Prostate gland (tissue), 2 donors: Measurements from ENCODE around the gene DENND1B. TPM values are rescaled to one million over a fixed set of nuclear protein-coding genes. Genes with fewer than 3 reads are reported as not detected.

ENCODE experiments used
- DNase-seq: peaks from one replicate; pipeline ENCODE4 v3.0.0-alpha.2; 2019; ENCODE audit warnings: low spot score
- H3K27ac ChIP-seq, 2 donors: fragments of 200-600 bp; sonication (generic); 2 replicates each; pipeline ENCODE4 v1.5.1; 2017 to 2019
- H3K27me3 ChIP-seq: fragments of 200-600 bp; sonication (generic); replicated peaks from 2 replicates; pipeline ENCODE4 v1.5.1; 2019; ENCODE audit not compliant: insufficient read depth
- H3K36me3 ChIP-seq, 2 donors: fragments of 200-600 bp; sonication (generic); 1 replicate in 1 of 2; 2 replicates in 1 of 2; pipeline versions ENCODE4 v1.5.1 to v1.8.1; 2017 to 2019
- H3K4me1 ChIP-seq: fragments of 200-600 bp; sonication (generic); replicated peaks from 2 replicates; pipeline ENCODE4 v1.5.1; 2019
- H3K4me3 ChIP-seq, 2 donors: fragments of 200-600 bp; sonication (generic); 2 replicates each; pipeline ENCODE4 v1.5.1; 2017 to 2019
- H3K9me3 ChIP-seq: fragments of 200-600 bp; sonication (generic); 2 replicates; pipeline ENCODE4 v1.5.1; 2017
- CTCF ChIP-seq, 4 experiments: fragments of 200-600 bp in 2 of 4; fragments of 450-650 bp in 2 of 4; sonication (generic) in 2 of 4; IDR thresholded peaks; 1 replicate in 3 of 4; 2 replicates in 1 of 4; pipeline ENCODE4 v1.5.1; 2016 to 2019; ENCODE audit warnings: antibody characterized with exemption in 4 of 4, mild to moderate bottlenecking in 2 of 4, moderate library complexity in 2 of 4
- POLR2A ChIP-seq: fragments of 450-650 bp; IDR thresholded peaks from one replicate; pipeline ENCODE4 v1.6.1; 2016; ENCODE audit warnings: antibody characterized with exemption, mild to moderate bottlenecking
- POLR2AphosphoS5 ChIP-seq: sonication (generic); formaldehyde crosslinking; IDR thresholded peaks from one replicate; pipeline ENCODE4 v1.6.1; 2017; ENCODE audit warnings: antibody characterized with exemption
- WGBS: methylation state at CpG from one replicate; pipeline ENCODE4 v1.1.5; 2018; 5-methylcytosine and 5-hydroxymethylcytosine counted together
- intact Hi-C: fragments of 100-400 bp; cut with DNase I; formaldehyde crosslinking; loops from one replicate; pipeline ENCODE4 v1.14.2; 2022
- total RNA-seq, 2 donors: library from RNA; depleted of rRNA; stranded (reverse); fragments of >200 nt; gene quantifications; one replicate each; pipeline ENCODE4 v1.1.0, GENCODE V29; 2016

The DENND1B gene
- total RNA-seq, 2 donors from 2014 or later = 13.5 to 14.1 TPM

GRCh38 chr1:197810812-197811211 lies 35.5 kb upstream of the DENND1B start:
- intact Hi-C loops = no loop called here
- Histone ChIP-seq H3K4me3 (no peak overlapping the region), H3K27ac (no peak overlapping the region), H3K27me3 (no peaks in the 10 kb centered on the region), H3K4me1 (no peaks in the 10 kb centered on the region), H3K36me3 (no peaks in the 10 kb centered on the region), H3K9me3 (no peaks in the 10 kb centered on the region)
- TF ChIP-seq CTCF (IDR thresholded peaks at IDR 0.05) (no peak), POLR2A (no peak), POLR2AphosphoS5 (no peak)
- WGBS = 55% methylated on average over 4 of the region's 4 CpGs
- no peak for DNase-seq

GRCh38 chr1:197808880-197809279 lies 33.6 kb upstream of the DENND1B start:
- TF ChIP-seq CTCF (IDR thresholded peaks at IDR 0.05) = no peak
- TF ChIP-seq POLR2AphosphoS5 = no peak
- TF ChIP-seq POLR2A = no peak
- Histone ChIP-seq H3K36me3 (no peaks in the 10 kb centered on the region), H3K27me3 (no peaks in the 10 kb centered on the region), H3K9me3 (no peaks in the 10 kb centered on the region), H3K4me1 (no peaks in the 10 kb centered on the region), H3K4me3 (no peak overlapping the region), H3K27ac (no peak overlapping the region)
- intact Hi-C loops = no loop called here
- no peak for DNase-seq
- WGBS = 74% methylated on average over 3 of the region's 3 CpGs

- no peaks in the 10 kb centered on the region for H3K4me1 ChIP-seq
- no peak for DNase-seq
- 43% methylated on average over 5 of the region's 5 CpGs for WGBS
- no peak overlapping the region for H3K27ac ChIP-seq
- H3K4me3 ChIP-seq = no peak overlapping the region
- no peaks in the 10 kb centered on the region for H3K36me3 ChIP-seq
- no peaks in the 10 kb centered on the region for H3K9me3 ChIP-seq
- TF ChIP-seq POLR2AphosphoS5 (no peak), CTCF (IDR thresholded peaks at IDR 0.05) (no peak), POLR2A (no peak)
- H3K27me3 ChIP-seq = no peaks in the 10 kb centered on the region
- intact Hi-C loops = no loop called here
Measured at GRCh38 chr1:197807739-197808453, 32.6 kb upstream of the DENND1B start.

- no peaks in the 10 kb centered on the region for H3K36me3 ChIP-seq
- no peak overlapping the region for H3K27ac ChIP-seq
- H3K27me3 ChIP-seq = no peaks in the 10 kb centered on the region
- no peak for DNase-seq
- no peaks in the 10 kb centered on the region for H3K9me3 ChIP-seq
- intact Hi-C loops = no loop called here
- WGBS = 63% methylated on average over 4 of the region's 4 CpGs
- no peaks in the 10 kb centered on the region for H3K4me1 ChIP-seq
- H3K4me3 ChIP-seq = no peak overlapping the region
- TF ChIP-seq POLR2A = no peak
Measured at GRCh38 chr1:197807216-197807615, 31.9 kb upstream of the DENND1B start.

- TF ChIP-seq POLR2A (no peak), CTCF (IDR thresholded peaks at IDR 0.05) (no peak)
- Histone ChIP-seq H3K4me3 (no peak overlapping the region), H3K36me3 (no peaks in the 10 kb centered on the region), H3K27ac (no peak overlapping the region), H3K27me3 (no peaks in the 10 kb centered on the region), H3K9me3 (no peaks in the 10 kb centered on the region), H3K4me1 (no peaks in the 10 kb centered on the region)
- 98% methylated on average over 1 of the region's 1 CpG for WGBS
- DNase-seq = no peak
- intact Hi-C loops = no loop called here
Measured at GRCh38 chr1:197806718-197807117, 31.4 kb upstream of the DENND1B start.
